Naive thymus-derived CD4-positive, alpha-beta T cell (primary cell): ENCODE measurements around the gene ST3GAL5. TPM values are rescaled to one million over a fixed set of nuclear protein-coding genes. Genes with fewer than 3 reads are reported as not detected.

Experiments
- ATAC-seq: fragments of 150-1000 bp; cut with Tn5 transposase; 2 replicates; pipeline ENCODE4 v1.10.0; 2021; ENCODE audit warnings: mild to moderate bottlenecking, moderate library complexity
- CTCF ChIA-PET: fragments of 350-600 bp; sonication (Branson Sonifier 250); formaldehyde crosslinking; loops from one replicate; lab custom pipeline; 2021; ENCODE audit warnings: antibody characterized with exemption; lab: Charles Lee
- POLR2A ChIA-PET: fragments of 350-600 bp; sonication (Branson Sonifier 250); formaldehyde crosslinking; loops from one replicate; lab custom pipeline; 2021; ENCODE audit warnings: antibody characterized with exemption, inconsistent platforms; lab: Charles Lee
- DNase-seq, 9 donors: peaks; one replicate each; pipeline versions ENCODE4 v3.0.0 to v3.0.0-alpha.2; 2020 to 2022; ENCODE audit warnings: mixed read lengths in 1 of 9
- H3K27ac ChIP-seq: one replicate; pipeline ENCODE4 v1.7.0; 2013; ENCODE audit warnings: mild to moderate bottlenecking, low read depth, low read length, moderate library complexity
- H3K27me3 ChIP-seq, 2 donors: one replicate each; pipeline ENCODE4 v1.7.0; 2013; ENCODE audit warnings: low read length in 2 of 2, mild to moderate bottlenecking in 2 of 2, moderate library complexity in 2 of 2; ENCODE audit not compliant: control insufficient read depth in 2 of 2, insufficient read depth in 2 of 2
- H3K36me3 ChIP-seq, 3 experiments: 1 replicate in 2 of 3; 2 replicates in 1 of 3; pipeline ENCODE4 v1.7.0; 2013; ENCODE audit warnings: low read length in 3 of 3, mild to moderate bottlenecking in 3 of 3, moderate library complexity in 1 of 3; ENCODE audit not compliant: insufficient read depth in 3 of 3, control insufficient read depth in 2 of 3
- H3K4me1 ChIP-seq, 2 donors: one replicate each; pipeline ENCODE4 v1.7.0; 2013; ENCODE audit warnings: low read length in 2 of 2, mild to moderate bottlenecking in 2 of 2, moderate library complexity in 1 of 2; ENCODE audit not compliant: control insufficient read depth in 2 of 2, insufficient read depth in 2 of 2
- H3K4me3 ChIP-seq: 2 replicates; pipeline ENCODE4 v1.7.0; 2013; ENCODE audit warnings: mild to moderate bottlenecking, low read length
- H3K9me3 ChIP-seq, 3 experiments: 1 replicate in 2 of 3; 2 replicates in 1 of 3; pipeline ENCODE4 v1.7.0; 2013; ENCODE audit warnings: low read length in 3 of 3; ENCODE audit not compliant: control insufficient read depth in 2 of 3
- H3K27ac Mint-ChIP-seq, 9 donors: one replicate each; pipeline ENCODE4 v1.8.0; 2020 to 2022; ENCODE audit warnings: mixed read lengths in 9 of 9, mild to moderate bottlenecking in 8 of 9, moderate library complexity in 5 of 9, inconsistent platforms in 2 of 9
- H3K27me3 Mint-ChIP-seq, 5 donors: one replicate each; pipeline ENCODE4 v1.8.0; 2021 to 2022; ENCODE audit warnings: mixed read lengths in 5 of 5, mild to moderate bottlenecking in 1 of 5
- H3K36me3 Mint-ChIP-seq, 5 donors: one replicate each; pipeline ENCODE4 v1.8.0; 2020 to 2022; ENCODE audit warnings: mixed read lengths in 5 of 5, mild to moderate bottlenecking in 3 of 5, inconsistent platforms in 1 of 5
- H3K4me1 Mint-ChIP-seq, 7 donors: one replicate each; pipeline ENCODE4 v1.8.0; 2020 to 2022; ENCODE audit warnings: mixed read lengths in 7 of 7, mild to moderate bottlenecking in 3 of 7, inconsistent platforms in 1 of 7
- H3K4me3 Mint-ChIP-seq, 10 donors: one replicate each; pipeline ENCODE4 v1.8.0; 2020 to 2022; ENCODE audit warnings: mild to moderate bottlenecking in 10 of 10, mixed read lengths in 10 of 10, moderate library complexity in 6 of 10, inconsistent platforms in 2 of 10
- H3K9me3 Mint-ChIP-seq, 11 donors: one replicate each; pipeline ENCODE4 v1.8.0; 2020 to 2022; ENCODE audit warnings: mixed read lengths in 11 of 11, mild to moderate bottlenecking in 4 of 11, inconsistent platforms in 1 of 11, moderate library complexity in 1 of 11
- intact Hi-C, 2 donors: fragments of 100-400 bp; cut with micrococcal nuclease; formaldehyde crosslinking; loops; one replicate each; pipeline ENCODE4 v1.15.1; 2023
- polyA plus RNA-seq, 2 donors: library from polyadenylated mRNA; unstranded; fragments of 300-500 nt; fragmentation: Illumina TruSeq; gene quantifications; one replicate each; pipeline ENCODE4 v1.2.3, GENCODE V29; 2021
- total RNA-seq, 6 experiments: library from RNA in 5 of 6; stranded (reverse) in 5 of 6; gene quantifications; 1 replicate in 5 of 6; 2 replicates in 1 of 6; pipeline ENCODE4 v1.2.3 and lab custom pipeline; 2021 to 2026

ST3GAL5 gene
- 10 to 100 TPM; 37.9 to 53.6 (median 43.0) TPM for total RNA-seq
- 10 to 100 TPM; 15.0 to 16.8 TPM for polyA plus RNA-seq
- 51.8 reads per million, percentile 72 among the genes with 10 or more reads in this experiment for total RNA-seq (lab: John Stamatoyannopoulos, UW)

- H3K4me1 ChIP-seq: peaks cover 24 to 47% of the 10 kb centered on the region in 2 donors
- no peaks in the 10 kb centered on the region for H3K9me3 ChIP-seq
- peaks cover 0 to 3% (median 0%) of the 10 kb centered on the region in 3 experiments for H3K36me3 ChIP-seq
- ChIA-PET CTCF (interaction anchor here (0.6 to 8.7 kb wide), 24 partner anchors 10 to 538 kb away, joined by 3 to 123 read pairs (median 4); partner anchors contain the start of genes POLR1A and PTCD3), POLR2A (interaction anchor here (0.6 to 6.4 kb wide), 21 partner anchors 8 to 574 kb away, joined by 3 to 92 read pairs (median 5); partner anchors contain the start of genes POLR1A and PTCD3)
- Mint-ChIP-seq H3K27ac (peak within 1 kb of the TSS; percentile 89 to 99 (median 98)), H3K4me1 (peaks cover 48 to 77% (median 72%) of the 10 kb centered on the region in 7 donors), H3K9me3 (peaks cover 0 to 1% (median 0%) of the 10 kb centered on the region in 11 donors), H3K27me3 (no peaks in the 10 kb centered on the region), H3K4me3 (peak within 1 kb of the TSS; percentile 88 to 100 (median 96)), H3K36me3 (peaks cover 0 to 18% (median 5%) of the 10 kb centered on the region in 5 donors)
- DNase-seq (peak; percentile 89 to 96 (median 93)), ATAC-seq (peak; percentile 95)
- peak within 1 kb of the TSS; percentile 93 for H3K27ac ChIP-seq
- H3K27me3 ChIP-seq: no peaks in the 10 kb centered on the region
- H3K4me3 ChIP-seq: peak within 1 kb of the TSS; percentile 77
- intact Hi-C loops: loop anchor here (1.0 to 5.0 kb wide), 14 partner anchors 11 to 554 kb away; partner anchors contain the start of genes MAT2A (in 1 of the 2), POLR1A (in 1 of the 2) and USP39 (in 1 of the 2)
Observed at GRCh38 chr2:85888684-85889626, at the start of gene ST3GAL5. Gene ST3GAL5 (minus strand): TSS chr2:85888990. CDS start chr2:85888905, 85 bp downstream.

- H3K27me3 Mint-ChIP-seq: peaks cover 0 to 10% (median 0%) of the 10 kb centered on the region in 5 donors
- Histone ChIP-seq H3K27me3 (no peaks in the 10 kb centered on the region), H3K9me3 (peaks cover 0 to 6% (median 0%) of the 10 kb centered on the region in 3 experiments), H3K4me3 (no peak overlapping the region), H3K36me3 (no peaks in the 10 kb centered on the region), H3K27ac (no peak overlapping the region), H3K4me1 (peaks cover 0 to 5% of the 10 kb centered on the region in 2 donors)
- POLR2A ChIA-PET: interaction anchor here (1.8 kb wide), 1 partner anchor 10 kb away, joined by 4 read pairs; no protein-coding TSS in a partner anchor
- H3K36me3 Mint-ChIP-seq: peaks cover 5 to 11% (median 10%) of the 10 kb centered on the region in 5 donors
- peaks cover 8 to 28% (median 16%) of the 10 kb centered on the region in 11 donors for H3K9me3 Mint-ChIP-seq
- no peak overlapping the region for H3K4me3 Mint-ChIP-seq
- intact Hi-C loops: loop anchor here in 1 of 2 donors (10.0 kb wide), 1 partner anchor 836 kb away; no protein-coding TSS in a partner anchor
- no peak for DNase-seq
- H3K4me1 Mint-ChIP-seq: peaks cover 7 to 13% (median 10%) of the 10 kb centered on the region in 7 donors
- CTCF ChIA-PET: no interaction called here
- ATAC-seq: no peak
- H3K27ac Mint-ChIP-seq: no peak overlapping the region
Observed at GRCh38 chr2:85938456-85938855, 49.7 kb upstream of the ST3GAL5 start.

- Histone ChIP-seq H3K4me1 (peaks cover 0 to 9% of the 10 kb centered on the region in 2 donors), H3K36me3 (no peaks in the 10 kb centered on the region), H3K27ac (no peak overlapping the region), H3K4me3 (no peak overlapping the region), H3K27me3 (no peaks in the 10 kb centered on the region), H3K9me3 (no peaks in the 10 kb centered on the region)
- no peak for DNase-seq
- H3K4me1 Mint-ChIP-seq: peaks cover 8 to 23% (median 22%) of the 10 kb centered on the region in 7 donors
- intact Hi-C loops: loop anchor here in 1 of 2 donors (10.0 kb wide), 1 partner anchor 838 kb away; no protein-coding TSS in a partner anchor
- ChIA-PET POLR2A (no interaction called here), CTCF (no interaction called here)
- peaks cover 0 to 10% (median 0%) of the 10 kb centered on the region in 5 donors for H3K27me3 Mint-ChIP-seq
- peaks cover 0 to 14% (median 6%) of the 10 kb centered on the region in 11 donors for H3K9me3 Mint-ChIP-seq
- peaks cover 0 to 3% (median under 1%) of the 10 kb centered on the region in 5 donors for H3K36me3 Mint-ChIP-seq
- no peak overlapping the region for H3K4me3 Mint-ChIP-seq
- H3K27ac Mint-ChIP-seq: no peak overlapping the region
- ATAC-seq: no peak
Observed at GRCh38 chr2:85937069-85937439, 48.3 kb upstream of the ST3GAL5 start.

- intact Hi-C loops: loop anchor here in 1 of 2 donors (10.0 kb wide), 1 partner anchor 838 kb away; no protein-coding TSS in a partner anchor
- no peak overlapping the region for H3K4me3 ChIP-seq
- peaks cover 0 to 9% (median 3%) of the 10 kb centered on the region in 11 donors for H3K9me3 Mint-ChIP-seq
Observed at GRCh38 chr2:85936421-85937068, 47.8 kb upstream of the ST3GAL5 start.

GRCh38 chr2:85935746-85936208 is 47.0 kb upstream of the ST3GAL5 start:
- no peak for ATAC-seq
- POLR2A ChIA-PET: no interaction called here
- H3K27me3 ChIP-seq: no peaks in the 10 kb centered on the region
- intact Hi-C loops: loop anchor here in 1 of 2 donors (10.0 kb wide), 1 partner anchor 839 kb away; no protein-coding TSS in a partner anchor
- H3K36me3 ChIP-seq: no peaks in the 10 kb centered on the region
- CTCF ChIA-PET: no interaction called here
- H3K4me3 ChIP-seq: no peak overlapping the region
- Mint-ChIP-seq H3K4me3 (no peak overlapping the region), H3K36me3 (no peaks in the 10 kb centered on the region), H3K4me1 (peaks cover 6 to 30% (median 27%) of the 10 kb centered on the region in 7 donors), H3K27ac (no peak overlapping the region), H3K27me3 (peaks cover 0 to 10% (median 0%) of the 10 kb centered on the region in 5 donors), H3K9me3 (peaks cover 0 to 2% (median 0%) of the 10 kb centered on the region in 11 donors)
- H3K9me3 ChIP-seq: no peaks in the 10 kb centered on the region
- H3K27ac ChIP-seq: no peak overlapping the region
- H3K4me1 ChIP-seq: peaks cover 0 to 11% of the 10 kb centered on the region in 2 donors
- no peak for DNase-seq

More at GRCh38 chr2:85936421-85937068, 47.8 kb upstream of the ST3GAL5 start:
- H3K36me3 ChIP-seq: no peaks in the 10 kb centered on the region
- H3K9me3 ChIP-seq: no peaks in the 10 kb centered on the region
- H3K27ac ChIP-seq: no peak overlapping the region
- H3K4me3 Mint-ChIP-seq: no peak overlapping the region
- ChIA-PET POLR2A (no interaction called here), CTCF (no interaction called here)
- H3K36me3 Mint-ChIP-seq: peaks cover 0 to 3% (median 0%) of the 10 kb centered on the region in 5 donors
- DNase-seq: no peak
- peaks cover 0 to 11% of the 10 kb centered on the region in 2 donors for H3K4me1 ChIP-seq
- peaks cover 6 to 28% (median 26%) of the 10 kb centered on the region in 7 donors for H3K4me1 Mint-ChIP-seq
- no peak for ATAC-seq
- H3K27me3 ChIP-seq: no peaks in the 10 kb centered on the region
- H3K27ac Mint-ChIP-seq: no peak overlapping the region
- peaks cover 0 to 10% (median 0%) of the 10 kb centered on the region in 5 donors for H3K27me3 Mint-ChIP-seq
